Erythroblast (primary cell): ENCODE results near the gene ADPRM.

Source experiments
- GATA1 ChIP-seq: IDR thresholded peaks from 2 replicates; pipeline ENCODE4 v1.6.1; 2011; ENCODE audit warnings: low read depth, mild to moderate bottlenecking, control low read depth, low read length, moderate library complexity
- POLR2A ChIP-seq: IDR thresholded peaks from 2 replicates; pipeline ENCODE4 v1.6.1; 2011; ENCODE audit warnings: mild to moderate bottlenecking, low read length

GRCh38 chr17:10648956-10649355, 48.4 kb upstream of the ADPRM start:
- TF ChIP-seq POLR2A (no peak), GATA1 (no peak)
